Esophagus (tissue), 2 donors: Measurements from ENCODE around the gene WDR88. TPM values are rescaled to one million over a fixed set of nuclear protein-coding genes. Genes with fewer than 3 reads are reported as not detected.

ENCODE experiments used
- H3K27ac ChIP-seq, 2 donors: one replicate each; pipeline ENCODE4 v1.5.1; 2013; ENCODE audit warnings: low read depth in 2 of 2, mild to moderate bottlenecking in 2 of 2, inconsistent platforms in 1 of 2, low read length in 1 of 2, moderate library complexity in 1 of 2
- H3K27me3 ChIP-seq, 2 donors: one replicate each; pipeline ENCODE4 v1.6.1; 2013; ENCODE audit warnings: low read length in 2 of 2, control low read depth in 1 of 2, mild to moderate bottlenecking in 1 of 2; ENCODE audit not compliant: insufficient read depth in 2 of 2, control insufficient read depth in 1 of 2
- H3K36me3 ChIP-seq, 2 donors: one replicate each; pipeline ENCODE4 v1.6.1; 2013; ENCODE audit warnings: low read length in 1 of 2; ENCODE audit not compliant: control insufficient read depth in 2 of 2, insufficient read depth in 2 of 2
- H3K4me1 ChIP-seq, 2 donors: one replicate each; pipeline ENCODE4 v1.6.1; 2013; ENCODE audit warnings: low read length in 1 of 2; ENCODE audit not compliant: control insufficient read depth in 2 of 2, insufficient read depth in 2 of 2
- H3K4me3 ChIP-seq, 2 donors: one replicate each; pipeline ENCODE4 v1.5.1; 2013; ENCODE audit warnings: low read length in 2 of 2, mild to moderate bottlenecking in 2 of 2, low read depth in 1 of 2, moderate library complexity in 1 of 2
- H3K9me3 ChIP-seq, 2 donors: one replicate each; pipeline ENCODE4 v1.6.1; 2013; ENCODE audit warnings: mild to moderate bottlenecking in 2 of 2, low read depth in 1 of 2, low read length in 1 of 2, moderate library complexity in 1 of 2; ENCODE audit not compliant: control insufficient read depth in 2 of 2, insufficient read depth in 1 of 2
- WGBS, 2 donors: extraction: QIAGEN DNeasy Blood & Tissue Kit; methylation state at CpG; one replicate each; pipeline ENCODE4 v1.1.7; 2013; 5-methylcytosine and 5-hydroxymethylcytosine counted together
- polyA plus RNA-seq, 2 donors: library from polyadenylated mRNA; stranded (reverse); fragments of 200-250 nt; gene quantifications; one replicate each; pipeline ENCODE4 v1.2.3, GENCODE V29; 2013
- donor health status: healthy with polysubstance abuse.
- donor health status: Bipolar disorder and iron deficiency.

Gene WDR88
- polyA plus RNA-seq, 2 donors: not detected

- H3K27me3 ChIP-seq: no peaks in the 10 kb centered on the region
- peaks cover 0 to 2% of the 10 kb centered on the region in 2 donors for H3K36me3 ChIP-seq
- H3K27ac ChIP-seq: no peak overlapping the region
- H3K9me3 ChIP-seq: no peaks in the 10 kb centered on the region
- H3K4me1 ChIP-seq: peaks cover 3 to 5% of the 10 kb centered on the region in 2 donors
- H3K4me3 ChIP-seq: no peak overlapping the region
- WGBS, 2 donors: 79 to 84% methylated on average over 8 of the region's 8 CpGs
Measured at GRCh38 chr19:33193269-33193864, 61.5 kb downstream of the WDR88 start.

- H3K9me3 ChIP-seq: no peaks in the 10 kb centered on the region
- H3K27me3 ChIP-seq: no peaks in the 10 kb centered on the region
- H3K4me1 ChIP-seq: peaks cover 3 to 5% of the 10 kb centered on the region in 2 donors
- H3K4me3 ChIP-seq: peak within 1 kb of the TSS; percentile 61 to 73
- 4 to 8% methylated on average over 26 to 50 of the region's 50 CpGs for WGBS, 2 donors
- H3K36me3 ChIP-seq: peaks cover 0 to 2% of the 10 kb centered on the region in 2 donors
- H3K27ac ChIP-seq: no peak within 1 kb of the TSS
Measured at GRCh38 chr19:33193865-33194362, 62.0 kb downstream of the WDR88 start, which contains the start of gene LRP3. LRP3 (plus strand) TSS chr19:33194330; CDS start chr19:33194786, 456 bp downstream.

- WGBS, 2 donors: 0% methylated on average over 47 to 57 of the region's 57 CpGs
- Histone ChIP-seq H3K4me3 (peak overlapping the region; percentile 61 to 73), H3K36me3 (peaks cover 0 to 5% of the 10 kb centered on the region in 2 donors), H3K27me3 (no peaks in the 10 kb centered on the region), H3K9me3 (no peaks in the 10 kb centered on the region), H3K4me1 (peaks cover 3 to 5% of the 10 kb centered on the region in 2 donors), H3K27ac (no peak overlapping the region)
Measured at GRCh38 chr19:33194532-33194885, 62.6 kb downstream of the WDR88 start.

- Histone ChIP-seq H3K4me1 (peaks cover 3 to 5% of the 10 kb centered on the region in 2 donors), H3K9me3 (no peaks in the 10 kb centered on the region), H3K4me3 (peak overlapping the region; percentile 61 to 73), H3K27me3 (no peaks in the 10 kb centered on the region), H3K36me3 (peaks cover 0 to 5% of the 10 kb centered on the region in 2 donors), H3K27ac (no peak overlapping the region)
- WGBS, 2 donors: 4% methylated on average over 36 to 49 of the region's 49 CpGs
Measured at GRCh38 chr19:33194886-33195644, 63.2 kb downstream of the WDR88 start.

- WGBS, 2 donors: 72% methylated on average over 17 of the region's 17 CpGs
- Histone ChIP-seq H3K36me3 (peaks cover 0 to 5% of the 10 kb centered on the region in 2 donors), H3K4me1 (peaks cover 3 to 5% of the 10 kb centered on the region in 2 donors), H3K9me3 (no peaks in the 10 kb centered on the region), H3K27ac (no peak overlapping the region), H3K4me3 (peak overlapping the region; percentile 61 to 73), H3K27me3 (no peaks in the 10 kb centered on the region)
Measured at GRCh38 chr19:33195645-33196347, 63.9 kb downstream of the WDR88 start.

- WGBS, 2 donors: 92 to 93% methylated on average over 10 of the region's 10 CpGs
- Histone ChIP-seq H3K27ac (no peak overlapping the region), H3K4me3 (no peak overlapping the region), H3K36me3 (peaks cover 0 to 5% of the 10 kb centered on the region in 2 donors), H3K27me3 (no peaks in the 10 kb centered on the region), H3K9me3 (no peaks in the 10 kb centered on the region), H3K4me1 (peaks cover 3 to 5% of the 10 kb centered on the region in 2 donors)
Measured at GRCh38 chr19:33196446-33197193, 64.7 kb downstream of the WDR88 start.

GRCh38 chr19:33197591-33198000 lies 65.7 kb downstream of the WDR88 start:
- Histone ChIP-seq H3K4me1 (peaks cover 3 to 5% of the 10 kb centered on the region in 2 donors), H3K27me3 (no peaks in the 10 kb centered on the region), H3K36me3 (peaks cover 0 to 5% of the 10 kb centered on the region in 2 donors), H3K9me3 (no peaks in the 10 kb centered on the region), H3K27ac (no peak overlapping the region), H3K4me3 (no peak overlapping the region)
- 79 to 89% methylated on average over 11 of the region's 11 CpGs for WGBS, 2 donors

GRCh38 chr19:33198169-33198568 lies 66.3 kb downstream of the WDR88 start:
- Histone ChIP-seq H3K4me1 (peaks cover 3 to 5% of the 10 kb centered on the region in 2 donors), H3K36me3 (peaks cover 0 to 5% of the 10 kb centered on the region in 2 donors), H3K9me3 (no peaks in the 10 kb centered on the region), H3K27ac (no peak overlapping the region), H3K4me3 (no peak overlapping the region), H3K27me3 (no peaks in the 10 kb centered on the region)
- 90 to 92% methylated on average over 7 of the region's 7 CpGs for WGBS, 2 donors
